22Rv1 (cell line): ENCODE measurements around the gene PDGFD.

Experiments used
- CTCF ChIP-seq: fragments of 450-650 bp; IDR thresholded peaks from 2 replicates; pipeline ENCODE4 v1.5.1; 2017; ENCODE audit warnings: mild to moderate bottlenecking
- ZFX ChIP-seq: fragments of 450-650 bp; IDR thresholded peaks from 2 replicates; pipeline ENCODE4 v1.6.1; 2017; ENCODE audit warnings: antibody characterized with exemption, borderline replicate concordance

- TF ChIP-seq CTCF (no peak), ZFX (no peak)
Observed at GRCh38 chr11:104036588-104036987, 127.4 kb downstream of the PDGFD start, which contains the start of gene DDI1.
